Epithelial cell of esophagus (primary cell): ENCODE results near the gene DZANK1.

Experiments used
- DNase-seq: peaks from one replicate; pipeline ENCODE4 v3.0.0; 2010; ENCODE audit warnings: low read depth
- H3K4me3 ChIP-seq: 2 replicates; pipeline ENCODE4 v1.5.1; 2011; ENCODE audit warnings: mild to moderate bottlenecking, low read length, control low read depth
- TF ChIP-seq, protein P1 (sequence below): IDR thresholded peaks from 2 replicates; pipeline ENCODE4 v1.5.1; 2011; ENCODE audit warnings: low read depth, mild to moderate bottlenecking, low read length, control low read depth, inconsistent platforms; ENCODE audit not compliant: insufficient read depth; ENCODE audit errors: missing control alignments

DZANK1 gene

GRCh38 chr20:18481596-18481995, 14.8 kb upstream of the DZANK1 start:
- no peak overlapping the region for H3K4me3 ChIP-seq
- no peak for DNase-seq
- TF ChIP-seq, protein P1, sequence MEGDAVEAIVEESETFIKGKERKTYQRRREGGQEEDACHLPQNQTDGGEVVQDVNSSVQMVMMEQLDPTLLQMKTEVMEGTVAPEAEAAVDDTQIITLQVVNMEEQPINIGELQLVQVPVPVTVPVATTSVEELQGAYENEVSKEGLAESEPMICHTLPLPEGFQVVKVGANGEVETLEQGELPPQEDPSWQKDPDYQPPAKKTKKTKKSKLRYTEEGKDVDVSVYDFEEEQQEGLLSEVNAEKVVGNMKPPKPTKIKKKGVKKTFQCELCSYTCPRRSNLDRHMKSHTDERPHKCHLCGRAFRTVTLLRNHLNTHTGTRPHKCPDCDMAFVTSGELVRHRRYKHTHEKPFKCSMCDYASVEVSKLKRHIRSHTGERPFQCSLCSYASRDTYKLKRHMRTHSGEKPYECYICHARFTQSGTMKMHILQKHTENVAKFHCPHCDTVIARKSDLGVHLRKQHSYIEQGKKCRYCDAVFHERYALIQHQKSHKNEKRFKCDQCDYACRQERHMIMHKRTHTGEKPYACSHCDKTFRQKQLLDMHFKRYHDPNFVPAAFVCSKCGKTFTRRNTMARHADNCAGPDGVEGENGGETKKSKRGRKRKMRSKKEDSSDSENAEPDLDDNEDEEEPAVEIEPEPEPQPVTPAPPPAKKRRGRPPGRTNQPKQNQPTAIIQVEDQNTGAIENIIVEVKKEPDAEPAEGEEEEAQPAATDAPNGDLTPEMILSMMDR: no peak

GRCh38 chr20:18477821-18478220, 11.0 kb upstream of the DZANK1 start:
- no peak for DNase-seq
- TF ChIP-seq, protein P1: no peak
- H3K4me3 ChIP-seq: no peak overlapping the region

- DNase-seq: no peak
- no peak overlapping the region for H3K4me3 ChIP-seq
- TF ChIP-seq, protein P1: no peak
Observed at GRCh38 chr20:18477218-18477617, 10.4 kb upstream of the DZANK1 start.

DNA sequence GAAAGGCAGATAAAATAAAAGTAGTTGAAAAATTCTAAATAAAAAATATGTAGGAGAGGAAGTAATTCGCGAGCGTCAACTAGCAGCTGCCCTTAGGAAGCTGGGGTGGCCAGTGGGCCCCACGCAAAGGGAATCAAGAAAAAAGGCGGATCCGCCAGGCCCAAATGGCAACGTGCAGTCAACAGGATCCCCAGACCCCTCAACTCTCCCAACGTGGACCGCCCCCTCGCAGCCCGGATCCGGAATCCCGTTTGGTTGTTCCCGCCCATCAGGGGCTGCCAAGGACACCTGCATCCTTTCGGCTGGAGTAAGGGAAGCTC, 296 bp downstream of the DZANK1 start:
- H3K4me3 ChIP-seq: peak overlapping the region; percentile 98
- DNase-seq: no peak
- TF ChIP-seq, protein P1: no peak

DNA sequence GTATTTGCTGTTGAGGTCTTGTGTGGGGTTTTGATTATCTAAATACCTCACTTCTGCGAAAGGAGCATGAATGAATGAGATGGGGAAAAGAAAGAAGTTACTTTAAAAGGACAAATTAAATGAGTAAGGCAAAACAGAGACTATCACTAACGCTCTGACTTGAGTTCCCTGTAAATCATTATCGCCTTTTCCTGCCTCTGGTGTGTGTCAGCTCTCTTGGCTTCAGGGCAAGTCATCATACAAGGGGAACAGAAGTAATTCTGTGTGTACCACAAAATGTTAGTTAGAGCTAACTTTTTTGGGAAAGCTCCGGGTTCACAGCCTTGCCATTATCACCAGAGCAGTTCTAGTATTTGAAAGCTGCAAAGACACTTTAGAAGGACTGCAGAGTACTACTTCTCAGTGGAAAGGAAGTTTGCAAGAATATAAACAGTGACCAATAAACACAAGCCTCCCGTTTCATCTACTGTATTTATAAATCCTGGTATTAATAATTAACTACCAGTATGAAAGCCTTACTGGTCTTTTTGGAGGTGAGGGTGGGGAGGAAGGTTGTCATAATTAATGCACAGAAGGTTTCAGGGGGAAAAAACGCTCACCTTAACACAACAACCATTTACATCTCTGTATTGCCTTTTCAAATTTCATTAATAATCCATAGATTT, 1.2 kb downstream of the DZANK1 start:
- no peak for DNase-seq
- no peak overlapping the region for H3K4me3 ChIP-seq
- TF ChIP-seq, protein P1: no peak

GRCh38 chr20:18456600-18456999, 10.2 kb downstream of the DZANK1 start:
- TF ChIP-seq, protein P1: no peak
- DNase-seq: no peak
- no peak overlapping the region for H3K4me3 ChIP-seq

DNA sequence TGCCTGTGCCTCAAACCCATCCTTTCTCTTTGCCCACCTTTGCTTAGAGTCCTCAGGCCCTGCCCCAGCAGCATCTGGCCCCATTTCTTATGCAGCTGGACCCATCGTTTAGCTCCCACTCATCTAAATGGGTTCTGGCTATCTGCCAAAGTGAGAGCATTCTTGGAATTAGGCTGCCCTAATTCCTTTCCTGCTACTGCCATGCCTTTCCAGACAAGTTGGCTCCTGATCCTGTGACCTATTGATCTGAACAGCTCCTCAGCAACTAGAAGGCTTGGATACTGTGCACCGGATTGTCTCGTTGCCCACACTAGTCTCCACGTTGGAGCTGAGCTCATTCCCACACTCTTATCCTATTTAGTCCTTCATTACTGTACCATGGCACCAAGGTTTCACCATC, 22.9 kb downstream of the DZANK1 start:
- TF ChIP-seq, protein P1: no peak
- H3K4me3 ChIP-seq: no peak overlapping the region

More for the DNA sequence above, 22.9 kb downstream of the DZANK1 start:
- peak; percentile 8 for DNase-seq
